Fibroblast of skin of abdomen (primary cell): Measurements from ENCODE around the gene CRYBG1.

Source experiments
- DNase-seq: peaks from one replicate; pipeline ENCODE4 v3.0.0-alpha.2; 2013

Gene CRYBG1

DNA sequence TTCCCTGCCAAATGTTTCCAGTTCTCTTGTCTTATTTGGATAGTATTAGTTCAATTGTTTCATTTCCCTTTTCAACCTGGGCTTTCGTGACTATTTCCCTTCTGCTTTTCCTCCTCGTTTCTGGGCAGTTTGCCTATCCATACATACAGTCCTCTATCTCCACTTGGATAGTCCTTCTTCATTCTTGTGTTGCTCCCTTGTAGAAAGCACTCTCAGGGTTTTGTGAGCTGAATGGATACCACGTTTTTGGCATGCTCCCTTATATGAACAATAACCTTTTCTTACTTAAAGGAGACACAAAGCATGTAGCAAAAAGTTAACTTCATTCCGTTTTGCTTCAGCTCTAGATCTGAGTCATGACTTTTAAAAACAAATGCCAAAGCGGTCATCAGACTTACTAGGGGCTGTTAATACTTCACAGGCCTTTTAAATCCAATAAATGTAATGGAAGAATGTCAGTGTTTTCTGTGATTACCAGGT, 16.6 kb downstream of the CRYBG1 start:
- DNase-seq = peak; percentile 27

DNA sequence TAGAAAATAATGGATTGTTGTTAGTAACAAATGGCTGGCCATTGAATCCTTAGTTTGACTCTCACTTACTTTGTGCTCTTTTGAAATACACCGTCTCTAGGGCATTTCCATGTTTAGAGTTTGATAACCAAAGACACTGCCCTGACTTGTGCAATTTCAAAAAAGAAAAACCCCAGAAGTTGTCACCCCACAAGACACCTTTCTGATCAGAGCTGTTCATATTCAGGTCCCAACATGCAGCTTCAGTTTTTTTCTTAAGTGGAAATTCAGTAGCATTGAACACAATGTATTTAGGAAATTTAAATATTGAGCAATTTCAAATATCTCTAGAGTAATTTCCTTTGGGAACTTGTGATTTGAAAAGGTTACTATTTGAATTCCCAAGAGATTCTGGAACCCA, 19.4 kb downstream of the CRYBG1 start:
- no peak for DNase-seq

DNA sequence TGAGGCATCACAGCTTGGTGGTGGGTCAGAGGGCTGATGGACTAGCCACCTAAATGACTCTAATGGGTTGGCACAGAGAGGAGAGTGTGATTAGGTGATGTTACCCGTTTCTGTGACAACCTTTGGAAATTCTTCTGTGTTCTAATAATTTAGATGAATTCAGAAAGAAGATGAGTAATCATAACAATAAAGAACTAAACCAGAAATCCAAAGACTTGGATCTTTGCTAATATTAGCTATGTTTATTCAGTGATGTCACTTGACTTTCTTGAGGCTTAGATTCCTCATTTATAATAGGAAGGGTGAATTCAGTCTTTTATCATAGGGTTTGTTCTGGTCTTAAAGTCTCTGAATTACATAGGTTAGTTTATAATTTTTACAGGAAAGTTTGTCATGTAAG, 19.9 kb downstream of the CRYBG1 start:
- DNase-seq = no peak

DNA sequence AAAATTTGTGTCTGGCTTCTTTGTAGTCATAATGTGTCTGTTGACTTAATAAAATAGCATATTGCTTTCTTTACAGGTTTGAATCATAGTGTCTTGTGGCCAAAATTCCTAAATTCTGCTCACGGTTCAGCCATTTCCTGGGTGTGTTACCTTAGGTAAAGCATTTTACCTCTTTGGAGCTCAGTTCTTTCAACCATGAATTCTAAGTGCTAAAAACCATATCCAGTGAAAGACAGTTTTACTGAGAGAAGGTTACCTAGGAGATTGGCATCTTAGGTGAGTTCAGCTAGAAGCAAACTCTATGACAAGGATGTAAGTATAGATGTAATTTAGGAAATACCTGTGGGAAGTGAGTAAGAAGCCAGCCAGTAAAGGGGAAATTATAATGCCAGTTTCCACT, 20.7 kb downstream of the CRYBG1 start:
- no peak for DNase-seq

DNA sequence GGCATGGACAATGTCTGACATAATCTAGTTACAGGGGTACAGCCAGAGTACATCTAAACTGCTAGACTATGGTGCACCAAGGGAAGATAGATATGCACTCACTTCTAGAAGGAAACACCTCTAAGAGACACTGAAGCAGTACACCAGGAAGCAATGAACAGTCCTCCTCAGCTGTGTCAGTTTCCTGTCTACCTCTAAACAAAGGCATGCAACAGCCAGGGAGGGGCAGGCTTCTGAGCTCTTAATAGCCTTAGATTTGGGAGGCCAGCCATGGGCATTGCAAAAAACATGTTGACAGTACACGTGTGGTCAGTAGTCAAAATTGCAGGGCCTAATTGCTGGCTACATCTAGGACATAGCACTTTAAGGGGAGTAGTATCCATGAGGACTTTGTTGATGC, 21.4 kb downstream of the CRYBG1 start:
- no peak for DNase-seq

DNA sequence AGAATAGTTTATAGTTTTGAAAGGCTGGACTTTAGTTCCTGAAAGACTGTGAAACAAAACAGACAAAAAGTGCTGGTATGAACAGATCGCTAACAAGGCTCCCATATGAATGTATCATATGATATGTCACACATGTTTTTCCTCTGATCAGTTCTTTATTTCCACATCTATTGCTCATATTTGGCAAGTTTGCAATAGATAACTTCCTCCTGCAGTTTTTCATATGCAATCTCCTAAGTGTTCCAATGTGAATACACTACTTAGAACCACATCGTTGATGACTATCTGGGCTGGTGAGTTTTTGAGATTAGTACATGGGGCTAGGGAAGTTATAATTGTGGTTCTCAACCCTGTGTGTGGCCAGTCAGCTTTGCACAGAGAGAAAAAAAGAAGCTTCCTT, 23.1 kb downstream of the CRYBG1 start:
- peak; percentile 33 for DNase-seq

DNA sequence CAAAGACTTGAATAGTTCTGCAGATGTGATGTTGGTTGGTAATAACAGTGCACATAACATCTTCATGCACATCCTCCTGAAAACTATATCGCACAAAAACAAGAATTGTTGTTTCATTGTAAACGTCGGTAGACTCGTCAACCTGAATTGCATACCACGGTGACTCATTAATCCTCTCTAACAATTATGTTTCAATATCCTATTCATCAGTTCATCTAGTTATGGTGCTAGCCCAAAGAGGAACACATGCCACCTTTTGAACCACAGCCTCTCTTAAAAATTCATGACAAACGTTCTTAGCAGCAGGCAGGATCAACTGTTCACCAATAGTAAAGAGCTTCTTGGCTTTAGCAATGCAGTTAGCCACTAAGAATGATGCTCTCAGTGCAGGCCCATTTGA, 25.0 kb downstream of the CRYBG1 start:
- no peak for DNase-seq

DNA sequence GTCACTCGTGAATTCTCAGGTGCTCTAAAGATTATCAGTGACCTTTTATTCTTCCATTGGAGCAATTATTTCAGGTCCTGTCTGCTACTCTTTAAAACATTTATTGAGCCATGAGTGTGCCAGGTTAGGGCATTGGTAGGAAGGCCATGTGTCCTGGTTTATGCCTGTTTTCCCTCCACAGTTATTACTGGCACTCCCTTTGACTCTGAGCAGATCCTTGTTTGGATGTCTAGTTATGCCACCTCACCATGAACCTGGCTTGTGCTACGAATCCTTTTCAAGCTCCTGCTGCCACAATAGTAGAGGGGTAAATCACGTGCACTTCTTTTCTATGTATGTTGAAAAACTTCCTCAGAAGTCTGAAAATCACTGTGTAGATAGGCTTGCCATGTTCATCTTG, 27.4 kb downstream of the CRYBG1 start:
- no peak for DNase-seq

DNA sequence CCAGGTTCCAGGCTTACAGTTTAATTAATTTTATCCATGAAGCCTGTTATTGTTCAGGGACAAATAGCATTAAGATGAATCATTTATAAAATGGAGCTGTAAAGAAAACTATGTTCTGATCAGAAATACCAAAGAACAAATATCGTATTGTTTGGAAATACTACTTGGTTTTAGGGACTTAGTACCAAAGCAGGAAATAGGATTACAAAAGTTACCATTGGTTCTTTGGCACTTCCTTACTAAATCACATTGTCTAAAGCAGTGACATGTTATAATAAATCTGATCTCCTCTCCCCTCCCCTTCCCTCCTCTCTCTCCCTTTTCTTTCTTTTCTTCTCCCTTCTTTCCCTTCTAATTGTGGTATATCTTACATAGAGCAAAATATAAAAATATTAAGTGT, 29.6 kb downstream of the CRYBG1 start:
- no peak for DNase-seq

DNA sequence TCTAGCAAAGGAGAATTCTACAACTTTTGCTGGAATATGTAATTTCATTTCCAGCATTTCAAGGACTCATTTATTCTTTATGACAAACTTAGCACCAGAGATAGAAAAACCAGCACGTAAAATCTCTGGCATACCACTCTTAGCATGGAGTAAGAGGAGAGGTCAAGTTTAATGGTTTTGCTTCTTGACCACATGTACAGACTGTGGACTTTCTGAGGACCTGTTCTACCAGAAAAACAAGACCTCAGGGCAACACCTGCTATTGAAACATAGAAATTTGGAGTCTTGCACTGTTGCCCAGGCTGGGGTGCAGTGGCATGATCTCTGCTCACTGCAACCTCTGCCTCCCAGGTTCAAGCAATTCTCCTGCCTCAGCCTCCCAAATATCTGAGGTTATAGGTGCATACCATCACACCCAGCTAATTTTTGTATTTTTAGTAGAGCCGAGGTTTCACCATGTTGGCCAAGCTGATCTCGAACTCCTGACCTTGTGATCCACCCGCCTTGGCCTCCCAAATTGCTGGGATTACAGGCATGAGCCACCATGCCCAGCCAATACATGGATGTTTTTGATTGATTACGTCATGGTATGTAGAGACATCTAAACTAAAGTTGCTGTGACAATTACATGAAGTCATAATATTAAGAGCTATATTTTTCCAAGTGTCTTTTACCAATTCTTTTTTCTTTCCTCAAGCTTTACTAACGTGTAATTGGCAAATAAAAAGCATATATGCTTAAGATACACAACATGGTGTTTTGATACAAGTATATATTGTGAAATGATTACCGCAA, 36.1 kb downstream of the CRYBG1 start:
- DNase-seq = no peak

DNA sequence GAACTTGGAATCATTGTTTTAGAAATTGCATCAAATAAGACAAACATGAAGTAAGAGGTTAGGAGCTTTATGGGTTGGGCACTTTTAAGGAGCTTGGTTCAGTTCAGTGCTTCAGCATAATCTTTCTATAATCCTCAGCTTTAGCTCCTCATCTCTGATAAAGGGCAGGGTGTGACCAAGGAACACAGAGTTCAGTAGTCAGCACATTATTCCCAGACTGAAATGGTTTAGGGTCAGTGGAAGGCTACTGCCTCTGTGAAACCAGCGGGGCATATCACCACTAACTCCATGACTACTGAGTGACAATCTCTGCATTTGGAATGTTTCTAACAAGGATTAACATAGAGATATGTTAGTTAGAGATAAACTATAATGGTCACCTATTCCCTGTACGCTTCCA, 36.9 kb downstream of the CRYBG1 start:
- DNase-seq = no peak

DNA sequence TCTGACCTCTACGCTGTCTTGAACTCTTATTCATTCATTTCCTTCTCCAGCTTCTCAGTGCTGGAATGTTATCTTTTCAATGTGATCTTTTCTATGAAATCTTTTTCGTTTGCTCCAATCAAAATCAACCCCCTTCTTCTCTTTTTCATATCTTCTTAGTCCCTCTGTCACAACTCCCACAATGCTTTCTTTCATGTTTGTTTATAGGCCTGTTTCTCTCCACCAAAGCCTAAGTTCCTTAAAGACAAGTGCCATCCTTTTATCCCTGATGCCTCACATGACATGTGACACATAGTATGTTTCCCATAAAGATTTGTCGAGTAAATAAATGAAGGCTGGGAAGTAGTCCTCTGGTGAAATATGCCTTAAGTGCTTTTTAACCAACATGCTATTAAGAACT, 38.1 kb downstream of the CRYBG1 start:
- DNase-seq = no peak

DNA sequence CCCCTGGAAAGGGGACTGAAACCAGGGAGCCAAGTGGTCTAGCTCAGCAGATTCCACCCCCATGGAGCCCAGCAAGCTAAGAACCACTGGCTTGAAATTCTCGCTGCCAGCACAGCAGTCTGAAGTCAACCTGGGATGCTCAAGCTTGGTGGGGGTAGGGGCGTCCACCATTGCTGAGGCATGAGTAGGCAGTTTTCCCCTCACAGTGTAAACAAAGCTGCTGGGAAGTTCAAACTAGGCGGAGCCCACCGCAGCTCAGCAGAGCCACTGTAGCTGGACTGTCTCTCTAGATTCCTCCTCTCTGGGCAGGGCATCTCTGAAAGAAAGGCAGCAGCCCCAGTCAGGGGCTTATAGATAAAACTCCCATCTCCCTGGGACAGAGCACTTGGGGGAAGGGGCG, 44.5 kb downstream of the CRYBG1 start:
- peak; percentile 22 for DNase-seq

DNA sequence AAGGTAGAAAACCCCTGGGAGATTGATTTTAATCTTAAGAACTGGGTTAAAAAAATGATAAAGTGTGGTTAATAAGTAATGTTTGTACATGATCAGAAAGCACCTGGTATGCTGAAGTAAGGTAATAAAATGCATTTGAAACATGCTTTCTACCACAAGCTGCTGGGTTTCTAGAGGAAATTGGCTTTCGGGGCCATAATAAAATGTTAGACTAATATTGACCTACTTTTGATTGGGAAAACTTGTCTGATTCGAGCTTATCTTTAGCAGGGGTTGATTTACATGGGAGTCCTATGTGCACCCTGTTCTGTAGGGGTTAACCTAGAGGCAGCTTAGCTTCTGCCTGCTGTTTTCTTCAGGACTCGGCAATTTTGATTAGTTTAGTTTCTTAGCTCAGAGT, 50.5 kb downstream of the CRYBG1 start:
- DNase-seq = no peak

DNA sequence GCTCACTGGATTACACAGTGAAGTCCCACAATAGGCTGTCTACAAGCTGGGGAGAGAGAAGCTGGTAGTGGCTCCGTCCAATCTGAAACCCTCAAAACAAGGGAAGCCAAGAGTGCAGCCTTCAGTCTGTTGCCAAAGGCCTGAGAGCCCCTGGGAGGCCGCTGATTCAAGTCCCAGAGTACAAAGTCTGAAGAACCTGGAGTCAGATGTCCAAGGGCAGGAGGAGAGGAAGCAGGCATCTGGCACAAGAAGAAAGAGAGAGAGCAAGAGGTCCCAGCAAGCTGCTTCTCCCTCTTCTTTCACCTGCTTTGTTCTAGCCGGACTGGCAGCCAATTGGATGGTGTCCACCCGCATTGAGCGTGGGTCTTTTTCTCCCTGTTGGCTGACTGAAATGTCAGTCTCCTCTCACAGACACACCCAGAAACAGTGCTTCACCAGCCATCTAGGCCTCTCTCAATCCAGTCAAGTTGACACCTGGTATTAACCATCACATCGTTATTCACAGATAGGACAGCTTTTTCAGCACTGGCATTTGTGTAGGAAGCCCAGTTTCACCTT, 51.2 kb downstream of the CRYBG1 start:
- no peak for DNase-seq

DNA sequence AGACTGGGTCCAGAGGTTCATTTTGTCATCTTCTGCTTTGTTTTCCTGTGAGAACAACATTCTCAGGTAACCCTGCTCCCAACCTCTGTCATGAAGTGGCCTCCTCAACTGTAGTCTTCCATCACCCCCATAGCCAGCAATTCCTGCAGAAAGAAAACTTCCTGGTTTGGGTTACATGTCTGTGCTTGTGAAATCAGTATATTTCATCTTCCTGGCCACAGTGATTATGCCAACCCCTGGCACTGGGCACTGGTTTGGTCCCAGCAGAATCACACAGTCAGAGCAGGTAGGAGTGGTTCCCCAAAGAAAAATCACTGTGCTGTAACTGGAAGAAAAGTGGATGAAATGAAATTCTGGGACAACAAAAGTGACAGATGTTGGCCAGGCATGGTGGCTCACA, 52.5 kb downstream of the CRYBG1 start:
- DNase-seq = no peak

DNA sequence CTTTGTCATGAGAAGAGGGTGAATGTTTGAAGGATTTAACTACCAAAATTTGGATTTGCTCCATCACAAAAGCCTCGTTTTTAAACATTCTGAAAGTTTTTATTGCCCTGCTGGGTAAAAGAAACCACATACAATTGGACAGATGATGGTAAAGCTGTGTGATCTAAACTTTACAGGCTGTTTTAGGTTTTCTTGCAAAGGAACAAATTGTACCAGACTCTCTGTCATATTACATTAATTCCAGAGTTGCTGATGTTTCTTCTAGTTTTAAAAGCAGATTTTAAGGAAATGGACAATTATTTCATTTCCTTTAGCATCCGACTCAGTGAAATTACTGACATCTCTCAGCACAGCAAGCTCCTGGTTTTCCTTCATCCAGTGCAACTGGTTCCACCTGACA, 53.2 kb downstream of the CRYBG1 start:
- DNase-seq = no peak

DNA sequence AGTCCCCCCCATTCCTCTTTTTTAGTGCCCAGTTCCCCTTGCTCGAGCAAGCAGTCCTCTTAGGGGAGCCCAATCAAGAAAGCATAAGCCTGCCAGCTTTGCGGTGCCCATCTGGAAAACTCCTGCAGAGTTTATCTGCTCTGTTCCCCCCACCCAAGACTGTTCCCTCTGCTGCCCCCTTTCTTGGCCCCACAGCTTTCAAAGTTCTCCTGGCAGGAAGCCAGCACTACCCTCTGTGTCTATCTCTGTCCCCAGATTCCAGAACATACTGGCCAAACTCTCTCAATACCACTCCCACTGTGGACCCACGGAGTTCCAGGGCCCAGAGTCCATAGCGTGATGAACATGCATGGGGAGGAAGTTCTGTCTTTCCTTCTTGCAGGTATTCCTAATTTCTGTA, 55.4 kb downstream of the CRYBG1 start:
- no peak for DNase-seq

DNA sequence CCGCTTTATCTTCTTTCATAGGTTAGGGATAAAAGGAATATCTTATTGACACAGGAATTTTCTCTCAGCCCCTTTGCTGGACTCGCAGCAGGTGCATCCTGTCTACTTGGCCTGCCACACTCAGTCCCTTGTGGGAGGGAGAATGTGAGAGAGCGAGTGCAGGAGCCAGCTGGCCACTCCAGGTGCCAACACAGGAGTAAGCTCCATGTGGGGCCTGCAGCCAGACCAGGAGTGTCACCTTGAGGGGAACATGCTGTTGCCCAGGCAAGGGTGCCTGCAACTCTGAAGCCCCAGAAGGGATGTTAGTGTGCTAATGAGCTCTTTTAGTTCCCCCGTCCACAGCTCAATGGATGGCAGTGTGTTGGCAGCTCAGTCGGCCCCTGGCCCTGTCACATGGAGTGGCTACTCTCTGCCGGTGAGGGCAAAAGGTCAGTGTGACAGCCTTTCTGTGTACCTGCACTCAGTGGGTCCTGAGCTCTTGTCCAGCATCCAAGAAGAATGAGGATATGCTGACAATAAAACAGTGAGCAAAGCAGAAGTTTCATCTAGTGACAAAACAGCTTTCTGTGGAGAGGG, 57.1 kb downstream of the CRYBG1 start:
- no peak for DNase-seq

DNA sequence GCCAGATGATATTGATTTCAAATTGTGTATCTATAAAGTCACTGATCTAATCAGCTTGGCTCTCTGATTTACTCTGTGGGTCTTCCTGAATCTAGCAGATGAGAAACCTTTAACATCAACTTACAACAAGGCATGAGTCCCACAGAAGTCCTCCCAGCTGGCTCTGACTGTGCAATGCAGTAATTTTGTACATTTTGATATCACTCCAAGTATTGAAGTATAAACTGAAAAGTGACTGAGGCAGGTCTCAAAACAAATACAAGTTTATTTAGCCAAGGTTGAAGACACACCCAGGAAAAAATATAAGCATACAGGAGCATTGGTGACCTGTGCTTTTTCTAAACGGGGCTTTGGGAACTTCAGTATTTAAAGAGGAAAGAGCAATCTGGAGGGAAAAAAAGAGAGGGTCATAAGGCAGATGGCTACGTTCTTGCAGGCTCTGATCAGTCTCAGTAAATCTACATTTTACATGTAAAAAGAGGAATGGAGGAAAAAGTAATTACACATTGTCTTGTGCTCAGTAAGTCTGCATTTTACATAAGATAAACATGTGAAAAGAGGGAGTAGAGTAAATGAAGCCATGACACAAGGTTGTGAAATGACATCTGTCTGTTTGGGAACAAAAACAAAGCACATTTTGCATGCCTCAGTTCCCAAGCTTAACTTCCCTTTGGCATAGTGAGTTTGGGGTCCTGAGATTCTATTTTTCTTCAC, 59.5 kb downstream of the CRYBG1 start:
- no peak for DNase-seq

DNA sequence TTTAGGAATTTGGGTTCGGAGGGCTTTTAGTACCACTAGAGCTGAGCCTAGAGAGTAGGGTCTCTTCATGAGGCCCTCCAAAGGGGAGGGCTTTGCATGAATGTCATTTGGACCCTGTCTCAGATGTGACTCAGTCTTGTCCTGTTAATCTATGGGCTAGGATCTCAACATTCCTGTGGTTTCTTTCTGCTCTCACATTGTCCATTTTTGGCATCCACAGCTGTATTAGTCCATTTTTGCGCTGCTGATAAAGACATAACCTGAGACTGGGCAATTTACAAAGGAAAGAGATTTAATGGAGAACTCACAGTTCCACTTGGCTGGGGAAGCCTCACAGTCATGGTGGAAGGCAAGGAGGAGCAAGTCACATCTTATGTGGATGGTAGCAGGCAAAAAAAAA, 61.0 kb downstream of the CRYBG1 start:
- peak; percentile 30 for DNase-seq

DNA sequence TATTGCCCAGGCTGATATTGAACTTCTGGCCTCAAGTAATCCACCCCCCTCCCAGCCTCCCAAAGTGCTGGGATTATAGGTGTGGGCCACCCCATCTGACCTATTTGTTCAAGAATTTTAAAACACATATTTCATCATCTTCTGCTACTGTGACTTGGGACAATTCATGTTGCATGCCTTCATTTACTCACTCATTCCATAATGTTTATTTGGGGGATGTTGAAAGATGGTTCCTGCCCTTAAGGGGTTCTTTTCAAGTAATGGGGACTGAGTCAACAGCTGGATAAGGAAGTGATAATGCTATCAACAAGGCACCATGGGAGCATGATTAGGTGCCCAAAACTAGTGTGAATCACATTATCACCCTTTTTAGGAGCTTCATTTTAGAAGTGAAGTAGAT, 62.0 kb downstream of the CRYBG1 start:
- DNase-seq = no peak

DNA sequence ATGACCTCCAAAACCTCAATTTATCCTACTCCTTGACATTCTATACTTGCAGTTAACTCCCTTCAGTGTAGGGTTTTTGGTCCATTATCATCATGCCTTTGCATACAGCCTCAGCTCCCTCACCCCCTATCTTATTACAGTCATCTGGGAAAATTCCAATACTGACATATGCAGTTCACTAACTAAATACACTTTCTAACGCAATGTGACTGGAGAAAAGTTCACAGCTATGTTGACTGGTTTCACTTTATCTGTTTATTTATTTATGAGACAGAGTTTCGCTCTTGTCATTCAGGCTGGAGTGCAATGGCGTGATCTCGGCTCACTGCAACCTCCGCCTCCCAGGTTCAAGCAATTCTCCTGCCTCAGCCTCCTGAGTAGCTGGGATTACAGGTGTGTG, 64.9 kb downstream of the CRYBG1 start:
- no peak for DNase-seq
